BLaER1 treated with 17β-estradiol and CSF1 and Interleukin-3, amounts not matched to agents 10 nM and 100 nM (cell line): ENCODE measurements around the gene ARID1B.

Experiments used
- H3K27ac ChIP-seq, 11 experiments: shearing (Covaris generic); formaldehyde crosslinking; 2 replicates each; pipeline ENCODE4 v1.8.1; 2022
- H3K27me3 ChIP-seq, 11 experiments: shearing (Covaris generic); formaldehyde crosslinking; 2 replicates each; pipeline ENCODE4 v1.8.1; 2022
- H3K36me3 ChIP-seq, 11 experiments: shearing (Covaris generic); formaldehyde crosslinking; 2 replicates each; pipeline ENCODE4 v1.8.1; 2022
- H3K4me1 ChIP-seq, 10 experiments: shearing (Covaris generic); formaldehyde crosslinking; 2 replicates each; pipeline ENCODE4 v1.8.1; 2022
- H3K4me2 ChIP-seq, 11 experiments: shearing (Covaris generic); formaldehyde crosslinking; 2 replicates each; pipeline ENCODE4 v1.8.1; 2022
- H3K4me3 ChIP-seq, 10 experiments: shearing (Covaris generic); formaldehyde crosslinking; 2 replicates each; pipeline ENCODE4 v1.8.1; 2022
- H3K9ac ChIP-seq, 11 experiments: shearing (Covaris generic); formaldehyde crosslinking; 2 replicates each; pipeline ENCODE4 v1.8.1; 2022
- H3K9me3 ChIP-seq, 11 experiments: shearing (Covaris generic); formaldehyde crosslinking; replicated peaks in 1 of 11; 2 replicates each; pipeline ENCODE4 v1.8.1; 2022
- H4K20me1 ChIP-seq, 11 experiments: shearing (Covaris generic); formaldehyde crosslinking; 2 replicates each; pipeline ENCODE4 v1.8.1; 2022
- Cebpa-rat ChIP-seq, 11 experiments: shearing (Covaris generic); IDR thresholded peaks; 2 replicates each; pipeline ENCODE4 v1.8.1; 2022

The ARID1B gene

DNA sequence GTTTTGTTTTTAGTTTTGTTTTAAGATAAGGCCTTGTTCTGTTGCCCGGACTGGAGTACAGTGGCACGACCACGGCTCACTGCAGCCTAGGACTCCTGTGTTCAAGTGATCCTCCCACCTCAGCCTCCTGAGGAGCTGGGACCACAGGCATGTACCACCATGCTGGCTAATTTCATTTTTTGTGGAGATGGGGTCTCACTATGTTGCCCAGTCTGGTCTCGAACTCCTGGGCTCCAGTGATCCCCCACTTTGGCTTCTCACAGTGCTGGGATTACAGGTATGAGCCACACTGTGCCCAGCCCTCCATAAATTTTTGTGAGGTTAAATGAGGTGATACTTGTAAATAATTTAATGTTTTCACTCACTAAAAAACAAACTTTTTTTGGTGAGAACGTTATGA is 76.6 kb downstream of the ARID1B start:
- Histone ChIP-seq H3K4me1 (peaks cover 35 to 56% (median 50%) of the 10 kb centered on the region in 10 experiments), H3K4me2 (peak overlapping the region in 2 of 11 experiments; percentile 12 to 80; a peak in 1 of 22 replicates), H3K9me3 (0 out of 22 replicates have a peak, but pooled peaks cover 0 to 5% (median 0%) of the 10 kb centered on the region in 11 experiments), H3K9ac (no peak overlapping the region), H3K4me3 (no peak overlapping the region), H4K20me1 (peaks cover 73 to 100% (median 100%) of the 10 kb centered on the region in 11 experiments), H3K27me3 (no peaks in the 10 kb centered on the region), H3K27ac (peak overlapping the region in 2 of 11 experiments; percentile 1 to 61; a peak in 2 of 22 replicates), H3K36me3 (peaks cover 0 to 25% (median 8%) of the 10 kb centered on the region in 11 experiments; a peak in 7 of 22 replicates)
- no peak for TF ChIP-seq Cebpa-rat (IDR thresholded peaks at IDR 0.05)

DNA sequence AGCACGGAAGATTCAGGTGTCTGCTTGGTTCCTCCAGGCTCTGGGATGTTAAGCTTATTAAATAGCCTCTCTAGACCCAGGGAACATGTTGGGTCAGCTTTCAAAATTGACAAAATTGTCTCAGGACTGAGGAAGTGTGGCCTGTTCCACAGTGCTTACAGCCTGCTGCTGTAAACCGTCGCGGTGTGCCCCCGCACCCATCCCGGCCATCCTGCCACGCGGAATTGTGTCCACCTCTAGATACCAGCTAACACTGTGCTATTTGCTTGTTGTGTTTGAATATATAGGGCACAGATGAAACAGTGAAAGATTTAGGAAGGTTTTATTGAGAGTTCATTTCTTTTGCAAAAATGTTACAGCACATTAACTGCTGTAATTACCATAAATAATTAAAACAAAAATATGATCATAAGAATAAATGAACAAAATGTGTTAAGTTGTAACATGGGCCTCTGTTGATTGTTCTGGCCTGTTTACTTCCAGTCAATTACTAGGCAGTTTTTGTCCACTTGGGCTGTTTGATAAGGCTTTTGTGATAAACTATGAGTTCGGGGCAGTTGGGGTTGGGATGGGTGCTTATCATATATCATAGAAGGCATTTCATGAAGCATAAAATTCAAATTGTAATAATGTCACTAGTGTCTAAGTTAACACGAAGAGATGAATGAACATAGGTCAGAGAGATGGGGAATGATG is 77.4 kb downstream of the ARID1B start:
- peaks cover 75 to 100% (median 100%) of the 10 kb centered on the region in 11 experiments for H4K20me1 ChIP-seq
- no peak overlapping the region for H3K9ac ChIP-seq
- H3K4me1 ChIP-seq, result peaks cover 30 to 47% (median 41%) of the 10 kb centered on the region in 10 experiments
- no peak for TF ChIP-seq Cebpa-rat (IDR thresholded peaks at IDR 0.05)
- 0 out of 22 replicates have a peak, but pooled peaks cover 0 to 5% (median 0%) of the 10 kb centered on the region in 11 experiments for H3K9me3 ChIP-seq
- no peak overlapping the region for H3K4me2 ChIP-seq
- peaks cover 0 to 25% (median 8%) of the 10 kb centered on the region in 11 experiments; a peak in 8 of 22 replicates for H3K36me3 ChIP-seq
- H3K4me3 ChIP-seq, result no peak overlapping the region
- no peak overlapping the region for H3K27ac ChIP-seq
- H3K27me3 ChIP-seq, result no peaks in the 10 kb centered on the region

DNA sequence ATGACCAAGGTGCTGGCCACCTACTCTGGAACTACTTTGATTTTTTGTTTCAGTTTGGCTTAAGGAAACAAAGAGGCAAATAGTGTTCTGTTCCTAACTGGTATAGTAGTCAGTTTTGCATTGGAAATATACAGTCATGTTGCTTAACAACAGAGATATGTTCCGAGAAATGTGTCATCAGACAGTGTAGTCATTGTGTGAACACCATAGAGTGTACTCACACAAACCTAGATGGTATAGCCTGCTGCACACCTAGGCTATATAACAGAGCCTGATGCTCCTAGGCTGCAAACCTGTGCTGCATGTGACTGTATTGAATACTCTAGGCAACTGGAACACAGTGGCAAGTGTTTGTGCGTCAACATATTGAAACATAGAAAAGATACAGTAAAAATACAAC is 80.4 kb downstream of the ARID1B start:
- peaks cover 61 to 100% (median 100%) of the 10 kb centered on the region in 11 experiments for H4K20me1 ChIP-seq
- peaks cover 8 to 24% (median 15%) of the 10 kb centered on the region in 10 experiments for H3K4me1 ChIP-seq
- TF ChIP-seq Cebpa-rat (IDR thresholded peaks at IDR 0.05), result no peak
- peaks cover 0 to 10% (median 0%) of the 10 kb centered on the region in 11 experiments; a peak in 3 of 22 replicates for H3K9me3 ChIP-seq
- no peak overlapping the region for H3K27ac ChIP-seq
- H3K27me3 ChIP-seq, result no peaks in the 10 kb centered on the region
- H3K4me2 ChIP-seq, result no peak overlapping the region
- H3K36me3 ChIP-seq, result peaks cover 0 to 33% (median 17%) of the 10 kb centered on the region in 11 experiments; a peak in 12 of 22 replicates
- H3K9ac ChIP-seq, result no peak overlapping the region
- H3K4me3 ChIP-seq, result no peak overlapping the region

DNA sequence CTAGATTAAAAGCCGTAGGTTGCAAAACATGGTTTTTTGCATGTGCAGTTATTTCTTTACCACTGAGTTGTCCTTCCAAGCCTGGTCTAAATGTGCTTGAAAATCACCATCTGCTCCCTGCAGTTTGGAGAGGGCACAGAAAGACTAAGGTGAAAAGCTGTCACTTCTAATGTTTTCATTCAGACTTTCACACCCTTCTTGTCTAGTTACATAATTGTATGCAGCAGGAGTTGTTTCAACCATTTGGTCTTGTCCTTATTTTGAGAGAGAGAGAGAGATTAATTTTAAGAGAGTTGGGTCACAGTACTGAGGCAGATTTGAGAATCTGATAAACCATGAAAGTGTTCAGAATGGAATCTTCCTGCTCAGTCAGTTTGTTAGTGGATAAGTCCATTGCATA is 82.5 kb downstream of the ARID1B start:
- Histone ChIP-seq H3K4me1 (peaks cover 0 to 33% (median 10%) of the 10 kb centered on the region in 10 experiments; a peak in 12 of 20 replicates), H3K9me3 (peaks cover 0 to 15% (median 0%) of the 10 kb centered on the region in 11 experiments; a peak in 4 of 22 replicates), H3K36me3 (peaks cover 0 to 49% (median 26%) of the 10 kb centered on the region in 11 experiments; a peak in 14 of 22 replicates), H3K4me2 (no peak overlapping the region), H3K9ac (no peak overlapping the region), H3K27ac (no peak overlapping the region), H4K20me1 (peaks cover 61 to 100% (median 100%) of the 10 kb centered on the region in 11 experiments), H3K27me3 (no peaks in the 10 kb centered on the region), H3K4me3 (no peak overlapping the region)
- no peak for TF ChIP-seq Cebpa-rat (IDR thresholded peaks at IDR 0.05)

DNA sequence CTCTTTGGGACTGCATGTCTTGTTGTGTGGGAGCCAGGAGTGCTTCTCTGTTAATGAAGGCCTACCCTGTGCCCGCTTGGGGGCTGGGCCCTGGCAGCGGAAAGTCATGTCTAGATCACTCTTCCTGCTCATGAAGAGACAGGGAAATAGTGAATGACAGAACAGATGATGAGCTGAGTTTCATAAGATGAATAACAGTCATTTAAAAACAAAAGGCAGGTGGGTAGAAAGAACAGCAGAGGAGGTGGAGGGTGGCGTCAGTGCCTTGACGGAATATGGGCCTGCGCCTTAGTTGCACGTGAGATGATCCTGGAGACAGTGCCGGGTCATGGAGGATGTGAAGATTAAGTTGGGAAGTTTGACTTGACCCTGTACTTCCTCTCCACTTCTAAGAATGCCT is 85.5 kb downstream of the ARID1B start:
- Histone ChIP-seq H4K20me1 (peaks cover 60 to 100% (median 100%) of the 10 kb centered on the region in 11 experiments), H3K27ac (no peak overlapping the region), H3K27me3 (no peaks in the 10 kb centered on the region), H3K9ac (no peak overlapping the region), H3K4me1 (peaks cover 4 to 59% (median 26%) of the 10 kb centered on the region in 10 experiments; a peak in 16 of 20 replicates), H3K9me3 (peaks cover 0 to 15% (median 0%) of the 10 kb centered on the region in 11 experiments; a peak in 4 of 22 replicates), H3K36me3 (peaks cover 0 to 49% (median 25%) of the 10 kb centered on the region in 11 experiments; a peak in 14 of 22 replicates), H3K4me3 (no peak overlapping the region), H3K4me2 (peak overlapping the region in 5 of 11 experiments; percentile 6 to 61 (median 18); a peak in 9 of 22 replicates)
- no peak for TF ChIP-seq Cebpa-rat (IDR thresholded peaks at IDR 0.05)

DNA sequence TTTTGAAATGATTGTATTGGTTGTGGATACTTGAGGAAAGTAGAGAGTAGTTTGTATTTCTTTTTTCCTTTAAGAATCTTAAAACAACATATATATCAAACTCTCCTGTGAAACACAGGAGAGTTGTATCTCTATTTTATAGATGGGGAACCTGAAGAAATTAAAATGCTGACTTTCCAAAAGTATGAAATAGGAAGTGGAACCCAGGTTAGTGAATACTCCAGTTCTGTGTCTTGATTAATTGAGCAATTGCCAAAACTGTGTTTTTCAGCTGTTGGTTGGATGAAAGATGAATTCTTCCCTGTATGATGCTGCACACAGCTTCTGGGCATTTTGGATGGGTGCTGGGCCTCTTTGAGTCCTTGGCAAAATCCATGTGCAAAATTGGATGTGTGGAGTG is 86.3 kb downstream of the ARID1B start:
- Histone ChIP-seq H3K27ac (no peak overlapping the region), H4K20me1 (peaks cover 57 to 100% (median 100%) of the 10 kb centered on the region in 11 experiments), H3K27me3 (no peaks in the 10 kb centered on the region), H3K4me3 (no peak overlapping the region), H3K4me1 (peaks cover 4 to 59% (median 26%) of the 10 kb centered on the region in 10 experiments; a peak in 16 of 20 replicates), H3K36me3 (peaks cover 0 to 47% (median 21%) of the 10 kb centered on the region in 11 experiments; a peak in 14 of 22 replicates), H3K9me3 (peaks cover 0 to 15% (median 0%) of the 10 kb centered on the region in 11 experiments; a peak in 4 of 22 replicates), H3K4me2 (peak overlapping the region in 2 of 11 experiments; percentile 18 to 53; a peak in 2 of 22 replicates), H3K9ac (no peak overlapping the region)
- no peak for TF ChIP-seq Cebpa-rat (IDR thresholded peaks at IDR 0.05)

DNA sequence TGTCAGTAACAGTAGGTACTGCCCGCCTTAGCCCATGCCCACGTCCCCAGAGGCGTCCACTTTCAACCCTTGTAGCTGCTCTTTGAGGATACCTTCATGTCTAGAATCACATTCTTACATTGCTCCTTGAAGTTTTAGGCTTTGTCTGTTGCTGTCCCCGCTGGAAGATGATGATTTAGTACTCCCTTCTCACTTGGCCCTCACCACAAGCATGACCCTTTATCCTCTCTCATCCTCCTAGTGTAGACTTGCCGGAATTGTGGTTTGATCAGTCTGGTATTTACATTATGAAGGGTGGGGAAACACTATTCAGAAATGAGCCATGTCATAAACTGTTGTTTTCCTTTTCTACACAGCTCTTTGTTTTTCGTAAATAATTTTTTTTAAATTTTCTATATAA is 87.4 kb downstream of the ARID1B start:
- no peak overlapping the region for H3K9ac ChIP-seq
- peaks cover 4 to 59% (median 26%) of the 10 kb centered on the region in 10 experiments; a peak in 16 of 20 replicates for H3K4me1 ChIP-seq
- H3K36me3 ChIP-seq, result peaks cover 0 to 47% (median 17%) of the 10 kb centered on the region in 11 experiments; a peak in 13 of 22 replicates
- no peak for TF ChIP-seq Cebpa-rat (IDR thresholded peaks at IDR 0.05)
- no peaks in the 10 kb centered on the region for H3K27me3 ChIP-seq
- H3K4me3 ChIP-seq, result no peak overlapping the region
- H4K20me1 ChIP-seq, result peaks cover 47 to 100% (median 100%) of the 10 kb centered on the region in 11 experiments
- H3K9me3 ChIP-seq, result peaks cover 0 to 15% (median 0%) of the 10 kb centered on the region in 11 experiments; a peak in 4 of 22 replicates
- H3K27ac ChIP-seq, result 0 out of 22 replicates have a peak overlapping the region, but pooled peaks of 1 of the 11 experiments have one; percentile 9
- peak overlapping the region in 1 of 11 experiments; percentile 64; a peak in 1 of 22 replicates for H3K4me2 ChIP-seq

DNA sequence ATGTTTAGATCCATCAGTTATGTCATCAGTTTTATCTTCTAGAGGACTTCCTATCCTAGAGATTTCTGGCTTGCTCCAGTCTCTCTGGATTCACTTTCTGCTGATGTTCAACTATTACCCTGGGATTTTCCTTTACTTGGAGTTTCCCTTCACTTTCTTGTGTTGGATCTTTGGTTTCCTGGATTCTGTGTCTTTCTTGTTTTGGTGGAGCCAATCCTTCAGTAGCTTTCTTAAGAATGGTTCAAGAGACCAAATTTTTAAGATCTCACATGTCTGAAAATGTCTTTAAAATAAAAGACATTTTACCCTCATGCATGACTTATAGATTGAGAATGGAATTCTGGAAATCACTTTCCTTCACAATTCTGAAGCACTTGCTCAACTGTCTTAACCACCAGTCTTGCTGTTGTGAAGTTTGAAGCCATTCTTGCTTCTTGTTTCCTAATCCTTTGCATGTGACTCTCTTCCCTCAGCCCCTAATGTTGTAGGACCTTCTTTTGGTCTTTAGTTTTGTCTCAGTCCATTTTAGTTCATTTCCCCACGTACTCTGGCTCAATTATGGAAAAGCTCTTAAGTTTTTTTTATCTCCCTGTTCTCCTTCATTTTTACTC is 87.9 kb downstream of the ARID1B start:
- Histone ChIP-seq H3K4me1 (peaks cover 4 to 59% (median 26%) of the 10 kb centered on the region in 10 experiments; a peak in 16 of 20 replicates), H3K4me3 (no peak overlapping the region), H4K20me1 (peaks cover 49 to 100% (median 99%) of the 10 kb centered on the region in 11 experiments), H3K27me3 (no peaks in the 10 kb centered on the region), H3K36me3 (peaks cover 0 to 47% (median 17%) of the 10 kb centered on the region in 11 experiments; a peak in 15 of 22 replicates), H3K9ac (no peak overlapping the region), H3K4me2 (peak overlapping the region in 3 of 11 experiments; percentile 36 to 64 (median 64); a peak in 4 of 22 replicates), H3K9me3 (peaks cover 0 to 15% (median 0%) of the 10 kb centered on the region in 11 experiments; a peak in 4 of 22 replicates), H3K27ac (0 out of 22 replicates have a peak overlapping the region, but pooled peaks of 3 of the 11 experiments have one; percentile 1 to 20 (median 9))
- TF ChIP-seq Cebpa-rat (IDR thresholded peaks at IDR 0.05), result no peak
